ENCODE measurements around the gene KRT34. TPM values are rescaled to one million over a fixed set of nuclear protein-coding genes. Genes with fewer than 3 reads are reported as not detected.
"Not testable (repeated sequence)": the region's sequence is repeated elsewhere in the genome, so short reads cannot be mapped to it uniquely, and the experiment has no call there.

KRT34 gene
- total and polyA plus RNA-seq, 9 donors, result not detected

DNA sequence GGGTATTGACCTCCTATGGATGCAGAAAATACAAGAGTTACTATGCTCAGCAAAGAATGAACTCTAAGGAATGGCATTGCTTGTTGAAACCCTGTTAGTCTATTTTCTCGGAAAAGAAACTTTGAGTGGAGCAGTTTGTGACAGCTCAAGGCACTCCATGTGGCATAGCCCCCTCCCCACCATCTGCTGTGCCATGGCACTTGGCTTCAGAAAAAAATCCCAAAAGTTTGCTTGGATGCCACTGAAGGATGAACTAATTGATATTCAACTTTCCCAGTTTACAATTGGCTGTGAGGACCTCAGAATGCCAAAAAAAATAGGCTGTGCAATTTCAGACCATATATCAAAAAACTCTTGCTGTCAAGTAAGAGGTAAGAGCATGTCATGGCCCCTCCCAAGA, 13.5 kb upstream of the KRT34 start:
- Histone ChIP-seq H3K36me3 (no peaks in the 10 kb centered on the region), H3K4me3 (no peak overlapping the region), H3K27me3 (no peaks in the 10 kb centered on the region), H3K27ac (no peak overlapping the region), H3K9me3 (no peaks in the 10 kb centered on the region), H3K4me1 (ENCODE audit: insufficient read depth) (peaks cover 14% of the 10 kb centered on the region)
- TF ChIP-seq CTCF (IDR thresholded peaks at IDR 0.05) (no peak), POLR2A (IDR thresholded peaks at IDR 0.05) (no peak), EP300 (IDR thresholded peaks at IDR 0.05) (no peak)
- DNase-seq, result no peak
- intact Hi-C loops (cut with DNase I), result loop anchor here in 1 of 4 donors (10.0 kb wide), 1 partner anchor 491 kb away; no protein-coding TSS in a partner anchor
- 93 to 100% (median 95%) methylated on average over 1 of the region's 1 CpG for WGBS, 3 donors

- WGBS, 3 donors, result 92 to 94% (median 93%) methylated on average over 11 to 12 of the region's 12 CpGs
- H3K4me3 ChIP-seq, H3K36me3 ChIP-seq, H3K9me3 ChIP-seq, H3K27ac ChIP-seq, H3K27me3 ChIP-seq, DNase-seq: not testable (repeated sequence)
- intact Hi-C loops (cut with DNase I), result loop anchor here in 1 of 4 donors (10.0 kb wide), 1 partner anchor 490 kb away; no protein-coding TSS in a partner anchor
- H3K4me1 ChIP-seq (ENCODE audit: insufficient read depth), result peaks cover 14% of the 10 kb centered on the region
Observed at GRCh38 chr17:41395044-41395443, 12.9 kb upstream of the KRT34 start.

DNA sequence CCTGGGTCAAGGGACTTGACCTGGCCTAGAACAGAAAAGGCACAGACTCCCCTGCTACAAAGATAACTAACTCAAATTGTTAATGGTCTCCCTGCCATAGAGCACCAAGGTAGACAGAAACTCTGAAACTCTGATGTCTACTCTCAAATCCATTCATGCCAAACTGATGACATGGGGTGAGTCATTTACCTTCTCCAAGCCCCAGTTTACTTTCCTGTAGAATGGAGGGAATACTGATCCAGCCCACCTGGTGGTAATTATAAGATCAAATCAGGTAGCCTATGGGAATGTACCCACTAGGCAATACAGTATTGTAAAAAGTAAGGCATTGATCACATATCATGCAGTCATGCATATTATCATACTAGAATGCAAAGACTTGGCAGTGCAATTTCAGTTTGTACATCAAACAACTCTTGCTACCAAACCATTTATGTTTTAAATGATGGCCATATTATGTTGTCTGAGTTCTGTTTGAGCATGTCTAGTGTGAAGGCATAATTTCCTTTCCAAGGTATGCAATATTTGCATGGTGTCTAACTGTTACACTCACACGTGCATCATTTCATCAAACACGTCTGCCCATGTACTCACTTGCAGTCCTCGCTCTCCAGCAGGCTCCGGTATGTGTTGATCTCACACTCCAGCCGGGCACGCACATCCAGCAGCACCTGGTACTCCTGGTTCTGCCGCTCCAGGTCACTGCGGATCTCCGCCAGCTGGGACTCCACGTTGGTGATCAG, 12.3 kb upstream of the KRT34 start:
- intact Hi-C loops (cut with DNase I), result loop anchor here in 1 of 4 donors (10.0 kb wide), 1 partner anchor 490 kb away; no protein-coding TSS in a partner anchor
- WGBS, 3 donors, result 91 to 95% (median 91%) methylated on average over 10 of the region's 10 CpGs
- Histone ChIP-seq H3K9me3 (no peaks in the 10 kb centered on the region), H3K4me1 (ENCODE audit: insufficient read depth) (peaks cover 14% of the 10 kb centered on the region), H3K4me3 (no peak overlapping the region), H3K27me3 (no peaks in the 10 kb centered on the region), H3K27ac (no peak overlapping the region), H3K36me3 (no peaks in the 10 kb centered on the region)
- no peak for DNase-seq
- TF ChIP-seq POLR2A (IDR thresholded peaks at IDR 0.05), result no peak
- no peak for TF ChIP-seq CTCF (IDR thresholded peaks at IDR 0.05)
- TF ChIP-seq EP300 (IDR thresholded peaks at IDR 0.05), result no peak

- H3K36me3 ChIP-seq, result no peaks in the 10 kb centered on the region
- WGBS, 3 donors, result 73 to 84% (median 82%) methylated on average over 10 of the region's 10 CpGs
- no peak overlapping the region for H3K27ac ChIP-seq
- intact Hi-C loops (cut with DNase I), result loop anchor here in 1 of 4 donors (10.0 kb wide), 1 partner anchor 489 kb away; no protein-coding TSS in a partner anchor
- peaks cover 14% of the 10 kb centered on the region for H3K4me1 ChIP-seq (ENCODE audit: insufficient read depth)
- no peaks in the 10 kb centered on the region for H3K27me3 ChIP-seq
- H3K9me3 ChIP-seq, result no peaks in the 10 kb centered on the region
- no peak overlapping the region for H3K4me3 ChIP-seq
- DNase-seq, result no peak
- TF ChIP-seq CTCF (IDR thresholded peaks at IDR 0.05), result no peak
- no peak for TF ChIP-seq POLR2A (IDR thresholded peaks at IDR 0.05)
- TF ChIP-seq EP300 (IDR thresholded peaks at IDR 0.05), result no peak
Observed at GRCh38 chr17:41393826-41394225, 11.7 kb upstream of the KRT34 start.

DNA sequence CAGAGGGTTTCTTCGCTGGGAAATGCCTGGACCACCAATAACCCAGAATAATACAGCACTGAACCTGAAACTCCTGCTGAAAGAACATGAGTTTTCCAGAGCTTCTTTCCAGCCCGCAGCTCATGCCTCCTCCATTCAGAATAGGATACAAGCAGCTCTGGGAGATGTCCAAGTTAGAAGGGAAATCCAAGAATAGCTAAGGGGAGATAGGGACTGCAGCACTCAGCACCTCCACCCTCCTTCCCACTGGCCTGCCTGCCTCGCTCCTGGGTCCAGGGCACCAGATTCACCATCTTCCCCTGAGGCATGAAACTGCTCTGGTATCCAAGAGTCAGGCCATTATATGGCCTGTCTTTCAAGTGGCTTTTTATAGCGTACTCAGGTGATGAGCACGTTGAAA, 11.2 kb upstream of the KRT34 start:
- DNase-seq, result no peak
- Histone ChIP-seq H3K9me3 (no peaks in the 10 kb centered on the region), H3K27ac (no peak overlapping the region), H3K27me3 (no peaks in the 10 kb centered on the region), H3K4me3 (no peak overlapping the region), H3K36me3 (no peaks in the 10 kb centered on the region), H3K4me1 (ENCODE audit: insufficient read depth) (peaks cover 14% of the 10 kb centered on the region)
- TF ChIP-seq CTCF (IDR thresholded peaks at IDR 0.05) (no peak), POLR2A (IDR thresholded peaks at IDR 0.05) (no peak), EP300 (IDR thresholded peaks at IDR 0.05) (no peak)
- intact Hi-C loops (cut with DNase I), result loop anchor here in 1 of 4 donors (10.0 kb wide), 1 partner anchor 488 kb away; no protein-coding TSS in a partner anchor
- WGBS, 3 donors, result 20 to 30% (median 27%) methylated on average over 5 of the region's 5 CpGs

Data from ovary (tissue), 9 donors.